ENCODE measurements around the gene PCCA.

DNA sequence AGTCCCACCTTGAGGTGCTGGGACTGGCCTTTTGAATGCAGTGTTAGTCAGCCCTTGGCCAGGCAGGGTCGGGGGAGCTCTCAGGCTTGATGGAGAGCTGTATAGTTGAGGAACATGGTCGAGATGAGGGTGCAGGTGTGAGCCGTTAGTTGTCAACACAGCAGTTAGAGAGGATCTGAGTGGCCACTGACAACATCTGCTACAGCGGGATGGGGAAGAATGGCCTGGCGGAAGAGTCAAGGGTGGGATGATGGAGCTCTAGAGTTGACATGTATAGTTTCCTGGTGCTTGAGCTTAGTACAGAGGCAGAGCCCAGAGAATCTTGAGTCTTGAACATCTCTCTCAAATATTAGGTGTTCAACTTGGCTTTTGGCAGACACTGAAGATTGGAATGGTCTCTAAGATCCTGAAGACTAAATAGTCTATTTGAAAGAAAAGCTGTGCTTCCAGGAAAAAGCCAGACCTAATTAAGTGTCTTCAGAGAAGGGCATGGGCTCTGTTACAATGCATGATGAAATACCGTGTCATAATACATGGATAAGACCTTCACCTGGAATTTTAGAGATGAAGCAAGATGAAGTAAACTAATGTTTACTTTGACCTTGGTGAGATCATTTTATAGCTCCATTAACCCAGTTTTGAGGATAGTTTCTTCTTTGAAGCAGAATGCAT lies 9.7 kb downstream of the PCCA start:
- TF ChIP-seq, protein P1, sequence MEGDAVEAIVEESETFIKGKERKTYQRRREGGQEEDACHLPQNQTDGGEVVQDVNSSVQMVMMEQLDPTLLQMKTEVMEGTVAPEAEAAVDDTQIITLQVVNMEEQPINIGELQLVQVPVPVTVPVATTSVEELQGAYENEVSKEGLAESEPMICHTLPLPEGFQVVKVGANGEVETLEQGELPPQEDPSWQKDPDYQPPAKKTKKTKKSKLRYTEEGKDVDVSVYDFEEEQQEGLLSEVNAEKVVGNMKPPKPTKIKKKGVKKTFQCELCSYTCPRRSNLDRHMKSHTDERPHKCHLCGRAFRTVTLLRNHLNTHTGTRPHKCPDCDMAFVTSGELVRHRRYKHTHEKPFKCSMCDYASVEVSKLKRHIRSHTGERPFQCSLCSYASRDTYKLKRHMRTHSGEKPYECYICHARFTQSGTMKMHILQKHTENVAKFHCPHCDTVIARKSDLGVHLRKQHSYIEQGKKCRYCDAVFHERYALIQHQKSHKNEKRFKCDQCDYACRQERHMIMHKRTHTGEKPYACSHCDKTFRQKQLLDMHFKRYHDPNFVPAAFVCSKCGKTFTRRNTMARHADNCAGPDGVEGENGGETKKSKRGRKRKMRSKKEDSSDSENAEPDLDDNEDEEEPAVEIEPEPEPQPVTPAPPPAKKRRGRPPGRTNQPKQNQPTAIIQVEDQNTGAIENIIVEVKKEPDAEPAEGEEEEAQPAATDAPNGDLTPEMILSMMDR (IDR thresholded peaks at IDR 0.05; ENCODE audit: low read length): no peak
- no peak for TF ChIP-seq EZH2 (IDR thresholded peaks at IDR 0.05; ENCODE audit: borderline replicate concordance, low read length)

Data from OCI-LY1 (cell line).